ENCODE results near the gene SREBF1.

- no peak for TF ChIP-seq CTCF (conservative IDR thresholded peaks at IDR 0.05)
- TF ChIP-seq EZH2 (IDR thresholded peaks at IDR 0.05; ENCODE audit: low read depth): no peak
These were observed 51.4 kb downstream of the SREBF1 start for GRCh38 chr17:17785407-17785806.
